ENCODE data around the gene KRTAP10-10.
"Not testable (repeated sequence)": the region's sequence is repeated elsewhere in the genome, so short reads cannot be mapped to it uniquely, and the experiment has no call there.

The KRTAP10-10 gene

DNA sequence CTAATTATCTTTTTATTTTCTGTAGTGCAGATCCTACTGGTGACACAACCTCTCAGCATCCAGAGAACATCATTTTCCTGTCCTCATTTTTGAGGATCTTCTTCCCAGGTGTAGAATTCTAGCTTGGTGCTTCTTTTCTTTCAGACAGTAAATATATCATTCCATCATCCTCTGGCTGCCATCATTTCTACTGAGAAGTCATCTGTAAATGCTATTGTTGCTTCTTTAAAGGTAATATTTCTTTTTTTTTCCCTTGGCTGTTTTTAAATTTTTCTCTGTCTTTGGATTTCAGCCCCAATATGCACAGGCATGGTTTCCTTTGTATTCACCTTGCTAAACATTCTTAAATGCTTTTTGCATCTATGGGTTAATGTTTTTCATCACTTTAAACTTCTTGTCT lies 13.6 kb upstream of the KRTAP10-10 start:
- DNase-seq (ENCODE audit: low read depth in 2 of 3, low spot score in 2 of 3) = no peak

DNA sequence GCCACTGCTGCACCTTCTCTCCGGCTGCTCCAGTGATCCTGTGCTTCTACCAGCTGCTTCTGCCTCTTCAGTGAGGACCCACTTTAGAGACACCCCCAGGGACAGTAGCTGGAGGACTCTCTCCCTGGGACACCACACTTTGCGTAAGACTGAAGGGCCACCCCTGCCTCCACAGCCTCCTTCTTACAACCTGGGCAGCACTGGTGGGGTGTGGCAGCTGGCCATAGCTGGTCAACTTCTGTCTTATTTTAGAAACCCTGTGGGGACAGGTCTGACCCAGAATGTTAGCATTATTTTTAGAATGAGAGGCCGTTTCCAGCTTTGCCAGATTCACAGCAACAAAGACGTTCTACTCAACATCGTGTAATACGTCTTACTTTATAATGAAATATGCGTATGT lies 11.4 kb upstream of the KRTAP10-10 start:
- no peak for DNase-seq (ENCODE audit: low read depth in 2 of 3, low spot score in 2 of 3)

DNA sequence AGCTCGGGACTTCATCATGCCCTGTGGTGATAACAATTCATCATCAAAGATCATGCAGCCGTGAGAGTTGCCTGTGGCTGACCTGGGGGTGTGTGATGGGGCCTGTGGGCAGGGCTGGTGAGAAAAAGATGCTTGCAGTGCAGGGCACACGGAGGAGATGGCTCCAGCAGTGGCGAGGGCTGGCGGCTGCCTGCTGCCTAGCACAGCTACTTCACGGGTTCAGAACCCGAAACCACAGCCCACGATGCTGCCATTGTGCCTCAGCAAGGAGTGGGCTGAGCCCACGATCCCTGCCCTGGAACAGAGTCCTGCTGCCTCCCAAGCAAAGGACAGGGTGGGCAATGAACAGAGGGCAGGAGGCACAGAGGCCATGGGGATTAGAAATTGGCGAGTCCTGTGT lies 10.9 kb upstream of the KRTAP10-10 start:
- DNase-seq (ENCODE audit: low read depth in 2 of 3, low spot score in 2 of 3) = no peak

DNA sequence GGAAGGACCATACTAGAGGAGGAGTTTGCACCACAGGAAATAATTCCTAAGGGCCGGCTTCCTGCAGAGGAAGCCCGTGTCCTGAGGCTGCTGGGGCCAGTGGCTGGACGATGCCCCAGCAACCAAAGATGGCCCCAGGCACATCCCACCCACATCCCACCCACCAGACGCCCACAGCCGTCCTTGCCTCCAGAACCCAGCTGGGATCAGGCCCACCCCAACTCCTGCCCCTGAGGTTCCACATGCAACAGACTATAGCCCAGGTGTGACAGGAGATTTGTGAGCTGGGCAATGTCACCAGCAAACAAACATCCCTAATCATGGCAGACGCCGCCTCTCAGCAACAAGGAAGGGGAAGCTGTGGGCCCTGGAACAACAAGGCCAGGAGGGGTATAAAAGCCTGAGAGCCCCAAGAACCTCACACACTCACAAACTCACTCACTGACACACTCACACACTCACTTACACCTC lies 10.4 kb upstream of the KRTAP10-10 start, which contains the start of gene KRTAP10-9:
KRTAP10-9 (plus strand) TSS at position 421 of the 471 bp plus-strand sequence. CDS start 79 bp downstream, outside the sequence.
- no peak for DNase-seq (ENCODE audit: low read depth in 2 of 3, low spot score in 2 of 3)

DNA sequence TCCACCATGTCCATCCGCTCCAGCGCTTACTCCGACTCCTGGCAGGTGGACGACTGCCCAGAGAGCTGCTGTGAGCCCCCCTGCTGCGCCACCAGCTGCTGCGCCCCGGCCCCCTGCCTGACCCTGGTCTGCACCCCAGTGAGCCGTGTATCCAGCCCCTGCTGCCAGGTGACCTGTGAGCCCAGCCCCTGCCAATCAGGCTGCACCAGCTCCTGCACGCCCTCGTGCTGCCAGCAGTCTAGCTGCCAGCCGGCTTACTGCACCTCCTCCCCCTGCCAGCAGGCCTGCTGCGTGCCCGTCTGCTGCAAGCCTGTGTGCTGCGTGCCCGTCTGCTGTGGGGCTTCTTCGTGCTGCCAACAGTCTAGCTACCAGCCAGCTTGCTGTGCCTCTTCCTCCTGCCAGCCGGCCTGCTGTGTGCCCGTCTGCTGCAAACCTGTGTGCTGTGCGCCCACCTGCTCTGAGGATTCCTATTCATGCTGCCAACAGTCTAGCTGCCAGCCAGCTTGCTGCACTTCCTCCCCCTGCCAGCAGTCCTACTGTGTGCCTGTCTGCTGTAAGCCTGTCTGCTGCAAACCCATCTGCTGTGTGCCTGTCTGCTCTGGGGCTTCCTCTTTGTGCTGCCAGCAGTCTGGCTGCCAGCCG lies 9.9 kb upstream of the KRTAP10-10 start:
- DNase-seq (ENCODE audit: low read depth in 2 of 3, low spot score in 2 of 3) = not testable (repeated sequence)

DNA sequence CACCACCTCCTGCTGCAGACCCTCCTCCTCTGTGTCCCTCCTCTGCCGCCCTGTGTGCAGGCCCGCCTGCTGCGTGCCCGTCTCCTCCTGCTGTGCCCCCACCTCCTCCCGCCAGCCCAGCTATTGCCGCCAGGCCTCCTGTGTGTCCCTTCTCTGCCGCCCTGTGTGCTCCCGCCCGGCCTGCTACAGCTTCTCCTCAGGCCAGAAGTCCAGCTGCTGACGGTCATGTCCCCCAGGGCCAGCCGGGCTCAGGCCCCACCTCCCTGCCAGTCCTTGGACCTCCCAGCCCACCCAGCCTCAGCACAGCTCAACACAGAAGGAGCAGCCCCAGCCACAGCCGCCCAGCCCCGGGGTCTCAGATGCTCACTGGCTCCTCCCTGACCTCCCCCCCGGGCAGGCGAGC lies 9.3 kb upstream of the KRTAP10-10 start:
- DNase-seq (ENCODE audit: low read depth in 2 of 3, low spot score in 2 of 3) = not testable (repeated sequence)

GRCh38 chr21:44628707-44629391 lies 8.3 kb upstream of the KRTAP10-10 start:
- DNase-seq (ENCODE audit: low read depth in 2 of 3, low spot score in 2 of 3) = no peak

- DNase-seq (ENCODE audit: low read depth in 2 of 3, low spot score in 2 of 3) = no peak
Measured at GRCh38 chr21:44630440-44630839, 6.7 kb upstream of the KRTAP10-10 start.

GRCh38 chr21:44632067-44632466 lies 5.1 kb upstream of the KRTAP10-10 start:
- no peak for DNase-seq (ENCODE audit: low read depth in 2 of 3, low spot score in 2 of 3)

GRCh38 chr21:44636209-44637017 lies 743 bp upstream of the KRTAP10-10 start:
- DNase-seq (ENCODE audit: low read depth in 2 of 3, low spot score in 2 of 3) = no peak

DNA sequence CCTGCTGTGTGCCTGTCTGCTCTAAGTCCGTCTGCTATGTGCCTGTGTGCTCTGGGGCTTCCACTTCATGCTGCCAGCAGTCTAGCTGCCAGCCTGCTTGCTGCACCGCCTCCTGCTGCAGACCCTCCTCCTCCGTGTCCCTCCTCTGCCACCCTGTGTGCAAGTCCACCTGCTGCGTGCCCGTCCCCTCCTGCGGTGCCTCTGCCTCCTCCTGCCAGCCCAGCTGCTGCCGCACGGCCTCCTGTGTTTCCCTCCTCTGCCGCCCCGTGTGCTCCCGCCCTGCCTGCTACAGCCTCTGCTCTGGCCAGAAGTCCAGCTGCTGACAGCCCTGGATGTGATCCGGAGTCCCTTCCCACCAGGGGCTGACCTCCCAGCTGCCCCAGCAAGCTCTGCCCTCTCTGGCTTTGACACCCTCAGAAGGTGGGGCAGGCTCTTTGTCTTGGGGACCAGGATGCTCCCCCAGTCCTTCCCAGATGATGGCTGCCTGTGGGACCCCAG lies 744 bp downstream of the KRTAP10-10 start:
- DNase-seq (ENCODE audit: low read depth in 2 of 3, low spot score in 2 of 3) = not testable (repeated sequence)

DNA sequence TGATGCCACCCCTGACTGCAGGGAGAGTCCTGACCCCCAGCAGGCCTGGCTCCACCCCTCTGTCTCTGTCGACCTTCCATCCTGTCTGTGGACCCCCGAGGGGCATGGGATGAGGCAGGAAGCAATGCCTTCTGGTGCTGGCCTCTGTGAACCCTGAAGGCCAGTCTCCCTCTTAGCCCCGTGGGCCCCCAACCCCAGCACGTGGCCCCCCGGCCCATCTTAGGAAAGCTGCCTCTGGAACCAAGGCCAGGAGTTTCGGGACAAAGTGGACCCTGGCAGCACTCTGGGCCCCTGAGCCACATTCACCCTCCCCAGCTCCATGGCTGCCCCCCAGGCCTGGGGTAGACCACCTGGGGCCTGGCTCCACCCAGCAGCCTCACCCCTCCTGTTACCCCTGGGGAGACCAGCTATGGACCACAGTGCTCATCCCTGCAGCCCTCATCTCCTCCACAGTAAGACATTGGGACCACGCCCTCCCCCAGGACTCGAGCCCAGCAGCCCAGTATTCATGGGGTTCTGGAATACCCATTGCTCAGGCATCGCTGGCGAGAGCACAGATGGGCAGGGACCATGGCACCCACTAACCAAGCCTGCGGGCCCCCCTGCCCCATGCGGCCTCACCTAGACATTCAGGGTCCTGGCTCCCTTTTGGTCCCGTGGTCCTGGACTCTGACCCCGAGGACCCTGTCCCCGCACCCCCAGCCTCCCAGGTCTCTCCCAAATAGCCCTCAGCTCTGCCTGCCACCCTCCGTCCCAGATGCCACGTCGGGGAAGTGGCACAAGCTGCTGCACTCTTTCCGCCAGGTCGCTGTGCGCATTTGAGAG lies 1.6 kb downstream of the KRTAP10-10 start:
- DNase-seq (ENCODE audit: low read depth in 2 of 3, low spot score in 2 of 3) = not testable (repeated sequence)

- DNase-seq (ENCODE audit: low read depth in 2 of 3, low spot score in 2 of 3) = no peak
Measured at GRCh38 chr21:44639331-44639655, 2.1 kb downstream of the KRTAP10-10 start.

- DNase-seq (ENCODE audit: low read depth in 2 of 3, low spot score in 2 of 3) = no peak
Measured at GRCh38 chr21:44640761-44641160, 3.6 kb downstream of the KRTAP10-10 start.

DNA sequence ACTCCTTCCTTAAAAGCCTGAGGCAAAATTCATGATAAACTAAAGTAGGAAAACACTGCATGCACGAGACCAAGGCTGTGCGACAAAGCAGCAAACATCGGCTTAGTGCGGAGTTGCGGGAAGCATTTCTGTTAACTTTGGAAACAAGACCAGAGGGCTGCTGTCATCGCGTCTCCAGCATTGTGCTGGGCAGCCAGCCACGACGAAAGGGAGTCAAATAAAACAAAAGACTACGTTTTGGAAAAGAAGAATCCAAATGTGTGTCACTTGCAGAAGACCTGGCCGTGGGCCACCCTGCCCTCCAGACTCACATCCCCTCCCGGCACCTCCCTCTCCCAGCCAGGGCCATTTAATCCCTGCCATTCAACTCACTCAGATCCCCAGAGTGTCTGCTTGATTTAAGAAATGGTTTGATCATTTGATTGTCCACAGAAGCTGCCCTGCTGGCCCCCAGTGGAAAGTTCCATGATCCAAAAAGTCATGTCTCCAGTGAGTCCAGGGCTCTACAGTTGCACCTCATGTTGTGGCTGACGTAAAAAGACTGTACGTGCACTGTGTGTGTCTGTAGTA lies 6.7 kb downstream of the KRTAP10-10 start:
- no peak for DNase-seq (ENCODE audit: low read depth in 2 of 3, low spot score in 2 of 3)

DNA sequence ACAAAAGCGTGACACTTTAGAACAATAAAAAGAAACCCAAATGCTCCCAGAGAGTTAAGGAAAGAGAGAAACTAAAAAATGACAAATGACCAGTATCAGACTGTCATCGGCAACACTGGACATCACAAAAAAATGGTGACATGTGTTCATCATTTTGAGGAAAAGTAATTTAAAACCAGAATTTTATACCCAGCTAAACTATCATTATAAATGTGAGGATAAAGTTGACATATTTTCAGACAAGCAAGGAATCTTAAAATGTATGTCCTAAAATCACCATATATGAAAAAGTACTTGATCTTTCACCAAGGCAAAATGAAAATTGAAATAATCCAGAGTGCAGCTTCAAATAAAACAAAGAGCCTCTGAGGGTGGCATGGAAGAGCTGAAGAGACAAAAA lies 7.7 kb downstream of the KRTAP10-10 start:
- no peak for DNase-seq (ENCODE audit: low read depth in 2 of 3, low spot score in 2 of 3)

DNA sequence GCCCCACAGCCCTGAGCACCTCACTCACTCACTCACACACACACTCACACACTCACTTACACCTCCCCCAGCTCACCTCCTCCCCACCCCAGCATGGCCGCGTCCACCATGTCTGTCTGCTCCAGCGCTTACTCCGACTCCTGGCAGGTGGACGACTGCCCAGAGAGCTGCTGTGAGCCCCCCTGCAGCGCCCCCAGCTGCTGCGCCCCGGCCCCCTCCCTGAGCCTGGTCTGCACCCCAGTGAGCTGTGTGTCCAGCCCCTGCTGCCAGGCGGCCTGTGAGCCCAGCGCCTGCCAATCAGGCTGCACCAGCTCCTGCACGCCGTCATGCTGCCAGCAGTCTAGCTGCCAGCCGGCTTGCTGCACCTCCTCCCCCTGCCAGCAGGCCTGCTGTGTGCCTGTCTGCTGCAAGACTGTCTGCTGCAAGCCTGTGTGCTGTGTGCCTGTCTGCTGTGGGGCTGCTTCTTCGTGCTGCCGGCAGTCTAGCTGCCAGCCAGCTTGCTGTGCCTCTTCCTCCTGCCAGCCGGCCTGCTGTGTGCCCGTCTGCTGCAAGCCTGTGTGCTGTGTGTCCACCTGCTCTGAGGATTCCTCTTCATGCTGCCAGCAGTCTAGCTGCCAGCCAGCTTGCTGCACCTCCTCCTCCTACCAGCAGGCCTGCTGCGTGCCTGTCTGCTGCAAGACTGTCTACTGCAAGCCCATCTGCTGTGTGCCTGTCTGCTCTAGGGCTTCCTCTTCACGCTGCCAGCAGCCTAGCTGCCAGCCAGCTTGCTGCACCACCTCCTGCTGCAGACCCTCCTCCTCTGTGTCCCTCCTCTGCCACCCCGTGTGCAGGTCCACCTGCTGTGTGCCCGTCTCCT lies 9.4 kb downstream of the KRTAP10-10 start, which contains the start of gene KRTAP10-11:
KRTAP10-11 (plus strand) TSS at position 49 of the 856 bp plus-strand sequence; CDS start at position 94, 45 bp downstream.
- not testable (repeated sequence) for DNase-seq (ENCODE audit: low read depth in 2 of 3, low spot score in 2 of 3)

GRCh38 chr21:44647222-44647552 lies 10.0 kb downstream of the KRTAP10-10 start:
- DNase-seq (ENCODE audit: low read depth in 2 of 3, low spot score in 2 of 3) = no peak

GRCh38 chr21:44648557-44649311 lies 11.6 kb downstream of the KRTAP10-10 start:
- no peak for DNase-seq (ENCODE audit: low read depth in 2 of 3, low spot score in 2 of 3)

All from activated CD8-positive, alpha-beta memory T cell treated with anti-CD3 and anti-CD28 coated beads for 48 hours (primary cell).